ENCODE results near the gene SMR3A.

The SMR3A gene

GRCh38 chr4:70360460-70360859 is at the start of gene SMR3A:
SMR3A (plus strand) TSS chr4:70360760; CDS start chr4:70362116, 1,356 bp downstream.
- Histone ChIP-seq H3K9ac (ENCODE audit: low read depth, low read length) (no peak within 1 kb of the TSS), H3K9me3 (ENCODE audit: control insufficient read depth, insufficient read depth, low read length) (no peaks in the 10 kb centered on the region), H3K4me1 (ENCODE audit: insufficient read depth, low read length) (no peaks in the 10 kb centered on the region), H3K36me3 (ENCODE audit: insufficient read depth, low read length) (no peaks in the 10 kb centered on the region)

- Histone ChIP-seq H3K9me3 (ENCODE audit: control insufficient read depth, insufficient read depth, low read length) (no peaks in the 10 kb centered on the region), H3K9ac (ENCODE audit: low read depth, low read length) (no peak overlapping the region), H3K36me3 (ENCODE audit: insufficient read depth, low read length) (no peaks in the 10 kb centered on the region), H3K4me1 (ENCODE audit: insufficient read depth, low read length) (no peaks in the 10 kb centered on the region)
These were observed 46.8 kb upstream of the SMR3A start for GRCh38 chr4:70313736-70314135.

- no peaks in the 10 kb centered on the region for H3K9me3 ChIP-seq (ENCODE audit: control insufficient read depth, insufficient read depth, low read length)
- H3K9ac ChIP-seq (ENCODE audit: low read depth, low read length), result no peak overlapping the region
- H3K4me1 ChIP-seq (ENCODE audit: insufficient read depth, low read length), result no peaks in the 10 kb centered on the region
- no peaks in the 10 kb centered on the region for H3K36me3 ChIP-seq (ENCODE audit: insufficient read depth, low read length)
These were observed 44.6 kb upstream of the SMR3A start for GRCh38 chr4:70315928-70316327.

- H3K9me3 ChIP-seq (ENCODE audit: control insufficient read depth, insufficient read depth, low read length), result no peaks in the 10 kb centered on the region
- no peaks in the 10 kb centered on the region for H3K36me3 ChIP-seq (ENCODE audit: insufficient read depth, low read length)
- no peaks in the 10 kb centered on the region for H3K4me1 ChIP-seq (ENCODE audit: insufficient read depth, low read length)
- no peak overlapping the region for H3K9ac ChIP-seq (ENCODE audit: low read depth, low read length)
These were observed 34.5 kb upstream of the SMR3A start for GRCh38 chr4:70326052-70326451.

GRCh38 chr4:70334681-70335080 is 25.9 kb upstream of the SMR3A start, which contains the start of gene CABS1:
CABS1 (plus strand) TSS chr4:70334981; CDS start chr4:70335040, 59 bp downstream.
- Histone ChIP-seq H3K36me3 (ENCODE audit: insufficient read depth, low read length) (no peaks in the 10 kb centered on the region), H3K9ac (ENCODE audit: low read depth, low read length) (no peak within 1 kb of the TSS), H3K9me3 (ENCODE audit: control insufficient read depth, insufficient read depth, low read length) (no peaks in the 10 kb centered on the region), H3K4me1 (ENCODE audit: insufficient read depth, low read length) (no peaks in the 10 kb centered on the region)

- no peaks in the 10 kb centered on the region for H3K9me3 ChIP-seq (ENCODE audit: control insufficient read depth, insufficient read depth, low read length)
- H3K36me3 ChIP-seq (ENCODE audit: insufficient read depth, low read length), result no peaks in the 10 kb centered on the region
- H3K4me1 ChIP-seq (ENCODE audit: insufficient read depth, low read length), result no peaks in the 10 kb centered on the region
- H3K9ac ChIP-seq (ENCODE audit: low read depth, low read length), result no peak overlapping the region
These were observed 24.5 kb upstream of the SMR3A start for GRCh38 chr4:70336043-70336442.

- H3K9ac ChIP-seq (ENCODE audit: low read depth, low read length), result no peak overlapping the region
- H3K4me1 ChIP-seq (ENCODE audit: insufficient read depth, low read length), result peaks cover 2% of the 10 kb centered on the region; the same call in 1 of the 2 replicates
- no peaks in the 10 kb centered on the region for H3K9me3 ChIP-seq (ENCODE audit: control insufficient read depth, insufficient read depth, low read length)
- no peaks in the 10 kb centered on the region for H3K36me3 ChIP-seq (ENCODE audit: insufficient read depth, low read length)
These were observed 22.6 kb upstream of the SMR3A start for GRCh38 chr4:70337886-70338420.

GRCh38 chr4:70356185-70356584 is 4.4 kb upstream of the SMR3A start:
- Histone ChIP-seq H3K9me3 (ENCODE audit: control insufficient read depth, insufficient read depth, low read length) (no peaks in the 10 kb centered on the region), H3K36me3 (ENCODE audit: insufficient read depth, low read length) (no peaks in the 10 kb centered on the region), H3K9ac (ENCODE audit: low read depth, low read length) (no peak overlapping the region), H3K4me1 (ENCODE audit: insufficient read depth, low read length) (no peaks in the 10 kb centered on the region)

- Histone ChIP-seq H3K36me3 (ENCODE audit: insufficient read depth, low read length) (no peaks in the 10 kb centered on the region), H3K4me1 (ENCODE audit: insufficient read depth, low read length) (no peaks in the 10 kb centered on the region), H3K9me3 (ENCODE audit: control insufficient read depth, insufficient read depth, low read length) (no peaks in the 10 kb centered on the region), H3K9ac (ENCODE audit: low read depth, low read length) (no peak overlapping the region)
These were observed 1.4 kb upstream of the SMR3A start for GRCh38 chr4:70359115-70359661.

- H3K9me3 ChIP-seq (ENCODE audit: control insufficient read depth, insufficient read depth, low read length), result no peaks in the 10 kb centered on the region
- no peak overlapping the region for H3K9ac ChIP-seq (ENCODE audit: low read depth, low read length)
- H3K36me3 ChIP-seq (ENCODE audit: insufficient read depth, low read length), result no peaks in the 10 kb centered on the region
- H3K4me1 ChIP-seq (ENCODE audit: insufficient read depth, low read length), result no peaks in the 10 kb centered on the region; the same call in 1 of the 2 replicates
These were observed 3.4 kb downstream of the SMR3A start for GRCh38 chr4:70364002-70364401.

- H3K36me3 ChIP-seq (ENCODE audit: insufficient read depth, low read length), result no peaks in the 10 kb centered on the region
- no peaks in the 10 kb centered on the region; the same call in 1 of the 2 replicates for H3K4me1 ChIP-seq (ENCODE audit: insufficient read depth, low read length)
- H3K9me3 ChIP-seq (ENCODE audit: control insufficient read depth, insufficient read depth, low read length), result no peaks in the 10 kb centered on the region
- H3K9ac ChIP-seq (ENCODE audit: low read depth, low read length), result no peak overlapping the region
These were observed 4.9 kb downstream of the SMR3A start for GRCh38 chr4:70365479-70365878.

GRCh38 chr4:70367813-70368212 is 7.3 kb downstream of the SMR3A start:
- Histone ChIP-seq H3K9me3 (ENCODE audit: control insufficient read depth, insufficient read depth, low read length) (no peaks in the 10 kb centered on the region), H3K9ac (ENCODE audit: low read depth, low read length) (no peak overlapping the region), H3K4me1 (ENCODE audit: insufficient read depth, low read length) (no peaks in the 10 kb centered on the region; the same call in 1 of the 2 replicates), H3K36me3 (ENCODE audit: insufficient read depth, low read length) (no peaks in the 10 kb centered on the region)

GRCh38 chr4:70371987-70372386 is 11.4 kb downstream of the SMR3A start:
- H3K9me3 ChIP-seq (ENCODE audit: control insufficient read depth, insufficient read depth, low read length), result no peaks in the 10 kb centered on the region
- H3K9ac ChIP-seq (ENCODE audit: low read depth, low read length), result no peak overlapping the region
- H3K4me1 ChIP-seq (ENCODE audit: insufficient read depth, low read length), result no peaks in the 10 kb centered on the region; the same call in 1 of the 2 replicates
- no peaks in the 10 kb centered on the region for H3K36me3 ChIP-seq (ENCODE audit: insufficient read depth, low read length)

GRCh38 chr4:70372760-70373159 is 12.2 kb downstream of the SMR3A start:
- H3K4me1 ChIP-seq (ENCODE audit: insufficient read depth, low read length), result no peaks in the 10 kb centered on the region; the same call in 1 of the 2 replicates

GRCh38 chr4:70380578-70380977 is 20.0 kb downstream of the SMR3A start:
- no peaks in the 10 kb centered on the region for H3K36me3 ChIP-seq (ENCODE audit: insufficient read depth, low read length)
- H3K9ac ChIP-seq (ENCODE audit: low read depth, low read length), result no peak overlapping the region
- no peaks in the 10 kb centered on the region for H3K4me1 ChIP-seq (ENCODE audit: insufficient read depth, low read length)
- H3K9me3 ChIP-seq (ENCODE audit: control insufficient read depth, insufficient read depth, low read length), result no peaks in the 10 kb centered on the region

More at GRCh38 chr4:70372760-70373159, 12.2 kb downstream of the SMR3A start:
- no peaks in the 10 kb centered on the region for H3K36me3 ChIP-seq (ENCODE audit: insufficient read depth, low read length)
- no peaks in the 10 kb centered on the region for H3K9me3 ChIP-seq (ENCODE audit: control insufficient read depth, insufficient read depth, low read length)
- H3K9ac ChIP-seq (ENCODE audit: low read depth, low read length), result no peak overlapping the region

Measured in ES-I3 (cell line).